ENCODE results near the gene ADCYAP1.

ADCYAP1 gene

GRCh38 chr18:910247-910646 lies 5.6 kb downstream of the ADCYAP1 start:
- no peak for DNase-seq

DNA sequence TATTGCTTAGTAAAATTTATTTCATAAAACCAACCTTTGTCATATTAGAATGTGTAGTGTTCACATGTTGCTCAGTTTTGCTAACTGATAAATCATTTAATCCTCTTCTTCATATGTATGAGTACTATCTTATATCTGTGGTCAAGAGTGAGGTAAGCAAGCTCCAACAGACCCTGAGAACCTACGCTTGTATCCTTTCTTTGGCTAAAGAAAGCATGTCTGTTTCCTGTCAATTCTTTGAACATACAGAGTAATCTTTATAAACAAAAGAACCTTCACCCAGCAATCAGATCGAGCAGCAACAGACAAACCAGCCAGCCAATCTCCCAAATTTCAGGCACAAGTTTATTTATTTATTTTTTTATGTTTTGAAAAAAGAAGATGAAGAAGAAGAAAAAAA lies 6.4 kb downstream of the ADCYAP1 start:
- no peak for DNase-seq

- DNase-seq, result no peak
Measured at GRCh38 chr18:911486-911885, 6.8 kb downstream of the ADCYAP1 start.

- no peak for DNase-seq
Measured at GRCh38 chr18:916562-916961, 11.9 kb downstream of the ADCYAP1 start.

DNA sequence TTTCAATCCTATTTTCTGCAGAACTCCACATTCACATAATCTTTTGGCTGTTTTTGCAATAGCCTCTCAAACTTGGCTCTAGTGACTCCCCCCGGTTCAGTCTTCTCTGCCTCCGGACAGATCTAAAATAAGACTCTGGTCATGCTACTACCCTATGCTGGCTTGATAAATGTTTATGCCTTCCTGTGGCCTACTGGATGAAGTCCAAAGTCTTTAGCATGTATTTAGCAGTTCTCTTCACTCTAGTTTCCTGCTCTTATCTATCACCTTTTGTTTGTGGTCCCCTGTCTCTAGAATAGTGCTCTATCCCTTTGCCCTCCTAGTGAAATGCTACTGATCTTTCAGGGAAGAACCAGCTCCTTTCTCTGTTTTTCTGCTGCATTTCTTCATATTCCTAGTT lies 14.4 kb downstream of the ADCYAP1 start:
- no peak for DNase-seq

DNA sequence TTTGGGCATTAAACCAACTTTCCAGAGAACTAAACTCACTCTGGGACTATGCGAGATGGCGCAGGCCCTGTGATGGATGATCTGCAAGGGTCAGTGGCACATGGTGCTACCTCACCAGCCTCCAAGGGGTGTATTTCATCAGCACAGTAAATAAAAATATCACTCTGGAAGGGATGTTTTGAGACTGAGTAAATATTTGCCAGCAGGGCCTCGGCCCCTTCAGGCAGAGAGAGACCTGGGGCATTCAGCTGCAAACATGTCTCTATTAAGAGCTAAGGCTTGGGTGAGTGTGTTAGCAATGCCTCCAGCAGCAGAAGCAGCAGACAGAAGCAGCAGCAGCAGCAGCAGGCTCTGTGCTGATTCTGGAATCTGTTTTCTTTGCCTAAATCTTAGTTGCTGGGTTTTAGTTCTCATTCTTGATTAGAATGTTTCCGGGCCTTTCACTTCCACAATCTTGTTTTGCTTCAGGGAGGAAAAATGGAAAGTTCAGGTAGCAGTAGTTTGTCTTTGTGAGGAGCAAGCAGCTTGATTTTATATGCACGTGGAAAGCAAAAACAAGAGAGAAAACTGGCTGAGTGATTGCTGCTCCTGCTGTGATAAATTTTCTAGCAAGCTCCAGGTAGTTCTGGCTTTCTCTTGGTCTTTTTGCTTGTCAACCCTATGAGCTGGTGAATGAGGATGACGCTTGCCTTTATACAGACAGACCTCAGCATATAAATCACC lies 18.6 kb downstream of the ADCYAP1 start:
- no peak for DNase-seq

DNA sequence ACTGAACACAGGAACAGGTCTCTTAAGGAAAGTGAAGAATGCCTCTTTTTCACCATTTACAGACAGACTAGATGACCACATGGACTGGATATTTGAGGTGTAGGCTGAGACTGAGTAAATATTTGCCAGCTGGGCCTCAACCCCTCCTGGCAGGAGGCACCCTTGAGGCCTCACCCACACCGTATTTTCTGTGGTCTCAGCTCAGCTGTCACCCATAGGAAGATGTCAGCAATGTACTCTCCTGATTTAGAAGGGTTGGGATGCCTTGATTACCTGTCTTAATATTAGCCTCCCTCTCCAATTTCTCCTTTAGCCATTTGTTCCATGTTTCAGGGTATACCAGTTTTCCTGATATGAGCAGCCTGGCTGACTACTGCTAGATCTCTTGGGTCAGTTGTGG lies 20.3 kb downstream of the ADCYAP1 start:
- DNase-seq, result no peak

DNA sequence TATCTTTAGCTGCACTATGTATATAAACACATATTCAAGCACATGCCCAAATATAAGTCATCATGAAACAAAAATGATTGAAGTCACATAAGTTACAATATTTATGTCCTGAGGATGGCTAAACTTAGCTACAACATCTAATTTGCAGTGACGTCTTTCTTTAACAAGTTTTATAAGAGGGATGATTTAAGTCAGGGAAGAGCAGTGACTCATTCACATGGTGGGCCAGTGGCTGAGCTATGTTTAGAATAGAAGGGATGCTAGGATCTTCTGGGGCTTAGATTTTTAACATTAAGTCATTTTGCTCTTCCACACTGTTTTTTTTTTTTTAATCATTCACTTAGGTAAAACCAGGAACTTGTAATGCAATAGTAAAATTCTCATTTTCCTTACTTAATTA lies 22.3 kb downstream of the ADCYAP1 start:
- DNase-seq, result no peak

DNA sequence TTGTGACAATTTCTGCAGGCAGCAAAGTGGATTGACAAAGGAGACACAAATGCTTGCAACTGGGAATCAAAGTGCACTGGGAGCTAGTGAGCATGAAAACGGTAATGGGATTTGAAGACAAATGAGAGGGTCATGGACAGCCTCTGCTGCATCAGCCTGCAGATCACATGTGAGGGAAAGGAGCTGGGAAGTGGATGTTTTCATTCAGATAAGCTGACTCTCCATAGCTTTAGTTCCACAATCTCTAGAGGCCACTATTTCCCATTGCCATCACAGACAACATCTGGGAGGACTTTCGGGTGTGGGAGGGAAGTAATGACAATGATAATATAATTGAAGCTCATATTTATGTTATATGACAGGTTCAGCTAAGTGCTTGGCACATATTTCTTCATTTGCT lies 28.4 kb downstream of the ADCYAP1 start:
- DNase-seq, result no peak

GRCh38 chr18:934518-935133 lies 30.0 kb downstream of the ADCYAP1 start:
- no peak for DNase-seq

DNA sequence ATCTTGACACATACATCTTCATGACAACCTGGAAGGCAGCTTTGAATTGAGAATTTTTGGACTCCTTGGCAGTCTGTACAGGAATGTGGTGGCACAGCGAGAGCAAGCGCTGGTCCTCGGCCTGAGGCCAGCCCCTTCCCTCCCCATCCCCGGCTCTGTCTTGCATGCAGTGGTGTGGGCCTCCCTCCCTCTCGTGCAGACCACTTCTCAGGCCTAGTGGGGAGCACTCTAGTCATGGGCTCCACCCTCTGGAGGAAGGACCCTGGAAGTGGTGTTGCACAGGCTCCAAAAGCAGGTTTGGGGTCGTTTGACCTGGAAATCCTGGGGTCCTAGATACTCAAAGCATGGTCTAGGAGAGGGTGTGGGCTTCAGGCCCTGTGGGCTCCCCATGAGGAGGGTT lies 32.3 kb downstream of the ADCYAP1 start:
- no peak for DNase-seq

DNA sequence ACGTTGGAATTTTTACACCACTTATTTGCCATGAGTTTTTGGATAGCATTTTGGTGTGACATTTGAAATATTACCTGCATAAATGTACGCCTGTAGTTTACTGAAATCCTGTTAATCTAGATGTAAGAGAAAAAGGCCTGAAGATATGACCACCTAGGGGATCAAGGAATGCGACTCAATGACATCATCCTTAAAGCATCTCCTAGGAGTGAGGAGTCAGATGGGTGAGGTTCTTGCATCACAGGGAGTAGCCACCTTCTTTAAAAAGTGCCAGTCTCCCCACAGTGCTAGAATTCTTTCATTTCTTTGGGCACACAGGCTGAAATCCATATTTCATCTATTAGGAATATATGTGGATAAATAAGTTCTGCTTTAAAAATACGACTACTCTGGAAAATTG lies 34.5 kb downstream of the ADCYAP1 start:
- no peak for DNase-seq

DNA sequence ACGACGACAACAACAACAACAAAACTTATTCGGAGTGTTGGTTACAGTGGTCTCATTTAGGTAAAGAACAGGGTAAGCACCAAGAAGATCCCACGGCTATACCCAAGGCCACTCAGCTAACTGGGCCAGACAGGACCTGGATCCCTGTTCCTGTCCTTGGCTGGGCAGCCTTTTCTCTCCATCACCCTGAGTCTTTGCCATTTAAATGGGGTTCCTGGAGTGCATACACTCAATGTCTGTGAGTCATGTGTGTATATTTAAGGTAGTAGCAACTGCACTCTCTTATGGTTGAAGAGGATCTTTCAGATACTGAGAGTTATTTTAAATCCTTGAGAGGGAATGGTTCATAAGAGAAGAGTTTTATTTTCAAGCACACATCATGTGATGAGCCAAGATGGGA lies 35.3 kb downstream of the ADCYAP1 start:
- no peak for DNase-seq

DNA sequence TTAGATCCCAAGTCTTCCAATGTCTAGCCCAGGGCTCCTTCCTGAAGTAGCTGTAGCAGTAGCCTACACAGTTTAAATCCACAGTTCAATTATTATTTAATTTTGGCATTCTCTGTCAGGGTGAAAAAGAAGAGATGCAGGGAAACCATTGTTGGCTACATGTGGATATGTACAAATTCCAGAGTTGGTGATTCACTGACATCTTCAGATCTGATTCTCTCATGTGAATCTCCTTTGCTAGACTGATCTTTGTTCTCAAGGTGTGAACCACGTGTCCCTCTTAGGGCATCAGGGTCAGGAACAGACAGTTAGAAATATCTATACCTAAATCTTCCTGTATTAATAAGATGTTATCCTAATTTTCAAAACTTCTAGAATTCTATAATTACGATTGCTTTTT lies 36.7 kb downstream of the ADCYAP1 start:
- no peak for DNase-seq

- no peak for DNase-seq
Measured at GRCh38 chr18:944440-944839, 39.8 kb downstream of the ADCYAP1 start.

GRCh38 chr18:949724-950631 lies 45.3 kb downstream of the ADCYAP1 start:
- no peak for DNase-seq

- no peak for DNase-seq
Measured at GRCh38 chr18:950882-951495, 46.3 kb downstream of the ADCYAP1 start.

- DNase-seq, result no peak
Measured at GRCh38 chr18:955384-956066, 50.9 kb downstream of the ADCYAP1 start.

DNA sequence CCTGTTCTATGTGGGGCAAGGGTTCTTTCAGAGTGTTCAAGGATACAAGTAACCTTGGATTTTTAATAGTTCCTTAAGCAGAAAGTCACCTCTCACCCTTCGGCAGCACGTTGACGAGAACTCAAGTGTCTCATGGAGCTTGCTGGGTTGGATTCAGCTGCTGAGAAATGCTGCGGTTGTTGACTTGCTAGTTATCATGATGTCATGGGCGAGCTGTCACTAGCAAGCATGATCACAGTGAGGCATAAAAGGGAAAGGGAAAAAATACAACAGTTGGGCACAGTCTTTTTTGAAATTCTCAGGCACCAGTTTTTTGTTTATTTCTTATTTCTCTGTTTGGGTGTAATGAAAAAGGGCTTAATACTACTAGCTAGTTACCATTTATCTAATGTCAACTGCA lies 53.2 kb downstream of the ADCYAP1 start:
- DNase-seq, result no peak

DNA sequence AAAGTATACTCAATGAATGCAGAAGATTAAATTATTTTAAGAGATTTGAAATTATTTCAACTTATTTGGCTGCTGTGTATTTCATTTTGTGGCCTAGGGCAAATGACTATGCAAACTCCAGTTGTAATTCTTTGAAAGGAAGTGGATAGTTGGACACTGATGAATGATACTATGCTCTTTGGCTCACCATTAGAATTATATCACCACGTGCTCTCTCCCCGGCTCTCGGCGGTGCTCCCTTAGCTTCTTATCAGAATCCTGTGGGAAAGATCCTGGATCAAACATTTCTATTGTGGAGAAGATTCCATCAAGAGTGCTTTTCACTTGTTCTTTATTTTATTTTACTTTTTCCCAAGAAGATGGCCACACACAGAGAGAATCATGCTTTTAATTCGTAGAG lies 55.2 kb downstream of the ADCYAP1 start:
- no peak for DNase-seq

Data from stimulated activated CD4-positive, alpha-beta T cell treated with anti-CD3 and anti-CD28 coated beads, Interleukin-15, amount 100 ng/mL, for 24 hours (primary cell).